HFFc6 (cell line): ENCODE measurements around the gene FLVCR1. TPM values are rescaled to one million over a fixed set of nuclear protein-coding genes. Genes with fewer than 3 reads are reported as not detected.

Experiments used
- DNase-seq: peaks from one replicate; pipeline ENCODE4 v3.0.0-alpha.2; 2018
- H3K27ac Mint-ChIP-seq: 2 replicates; pipeline ENCODE4 v1.8.0; 2020; ENCODE audit warnings: mild to moderate bottlenecking, mixed read lengths
- H3K27me3 Mint-ChIP-seq: 2 replicates; pipeline ENCODE4 v1.8.0; 2021; ENCODE audit warnings: mild to moderate bottlenecking, moderate library complexity, mixed read lengths; ENCODE audit not compliant: insufficient read depth
- H3K36me3 Mint-ChIP-seq: 2 replicates; pipeline ENCODE4 v1.8.0; 2021; ENCODE audit warnings: low read depth, mixed read lengths
- H3K4me1 Mint-ChIP-seq: 2 replicates; pipeline ENCODE4 v1.8.0; 2020; ENCODE audit warnings: low read depth, mixed read lengths
- H3K4me3 Mint-ChIP-seq: 2 replicates; pipeline ENCODE4 v1.8.0; 2020; ENCODE audit warnings: mild to moderate bottlenecking, moderate library complexity, mixed read lengths
- H3K9me3 Mint-ChIP-seq: 2 replicates; pipeline ENCODE4 v1.8.0; 2020; ENCODE audit warnings: mild to moderate bottlenecking, mixed read lengths
- total RNA-seq, 6 experiments: library from RNA; stranded (reverse); fragmentation: NEBNext Ultra II Directional; extraction: Animal tissue kit (Norgen Biotek cat#: 25700); gene quantifications; 2 replicates in 1 of 6; 3 replicates in 5 of 6; pipeline ENCODE4 v1.2.3, GENCODE V29; 2021
- TF ChIP-seq, protein P1 (sequence below): fragments of 200-600 bp; sonication (generic); IDR thresholded peaks from 2 replicates; pipeline ENCODE4 v1.5.0; 2021; ENCODE audit warnings: antibody characterized with exemption, mild to moderate bottlenecking

Gene FLVCR1
- total RNA-seq, 6 experiments from 2014 or later, result 3.7 to 5.5 (median 4.8) TPM

DNA sequence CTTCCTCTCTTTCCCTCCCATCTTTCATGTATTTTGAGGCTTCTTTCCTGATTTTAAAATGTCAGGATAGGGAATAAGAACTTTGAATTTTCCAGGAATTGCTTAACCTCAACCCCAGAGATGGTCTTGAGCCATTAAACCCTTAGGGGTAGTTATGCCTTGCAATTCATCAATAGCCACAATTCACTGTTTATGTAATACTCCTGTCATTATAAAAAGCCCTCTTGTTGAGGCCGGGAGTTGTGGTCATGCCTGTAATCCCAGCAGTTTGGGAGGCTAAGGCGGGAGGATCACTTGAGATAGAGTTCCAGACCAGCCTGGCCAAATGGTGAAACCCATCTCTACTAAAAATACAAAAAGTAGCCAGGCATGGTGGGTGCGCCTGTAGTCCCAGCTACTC is 35.1 kb upstream of the FLVCR1 start:
- TF ChIP-seq, protein P1, sequence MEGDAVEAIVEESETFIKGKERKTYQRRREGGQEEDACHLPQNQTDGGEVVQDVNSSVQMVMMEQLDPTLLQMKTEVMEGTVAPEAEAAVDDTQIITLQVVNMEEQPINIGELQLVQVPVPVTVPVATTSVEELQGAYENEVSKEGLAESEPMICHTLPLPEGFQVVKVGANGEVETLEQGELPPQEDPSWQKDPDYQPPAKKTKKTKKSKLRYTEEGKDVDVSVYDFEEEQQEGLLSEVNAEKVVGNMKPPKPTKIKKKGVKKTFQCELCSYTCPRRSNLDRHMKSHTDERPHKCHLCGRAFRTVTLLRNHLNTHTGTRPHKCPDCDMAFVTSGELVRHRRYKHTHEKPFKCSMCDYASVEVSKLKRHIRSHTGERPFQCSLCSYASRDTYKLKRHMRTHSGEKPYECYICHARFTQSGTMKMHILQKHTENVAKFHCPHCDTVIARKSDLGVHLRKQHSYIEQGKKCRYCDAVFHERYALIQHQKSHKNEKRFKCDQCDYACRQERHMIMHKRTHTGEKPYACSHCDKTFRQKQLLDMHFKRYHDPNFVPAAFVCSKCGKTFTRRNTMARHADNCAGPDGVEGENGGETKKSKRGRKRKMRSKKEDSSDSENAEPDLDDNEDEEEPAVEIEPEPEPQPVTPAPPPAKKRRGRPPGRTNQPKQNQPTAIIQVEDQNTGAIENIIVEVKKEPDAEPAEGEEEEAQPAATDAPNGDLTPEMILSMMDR, result no peak
- DNase-seq, result no peak
- Mint-ChIP-seq H3K27me3 (peaks cover 6% of the 10 kb centered on the region), H3K27ac (no peak overlapping the region), H3K4me1 (no peaks in the 10 kb centered on the region), H3K9me3 (peaks cover 27% of the 10 kb centered on the region), H3K4me3 (no peak overlapping the region), H3K36me3 (peaks cover 17% of the 10 kb centered on the region)

DNA sequence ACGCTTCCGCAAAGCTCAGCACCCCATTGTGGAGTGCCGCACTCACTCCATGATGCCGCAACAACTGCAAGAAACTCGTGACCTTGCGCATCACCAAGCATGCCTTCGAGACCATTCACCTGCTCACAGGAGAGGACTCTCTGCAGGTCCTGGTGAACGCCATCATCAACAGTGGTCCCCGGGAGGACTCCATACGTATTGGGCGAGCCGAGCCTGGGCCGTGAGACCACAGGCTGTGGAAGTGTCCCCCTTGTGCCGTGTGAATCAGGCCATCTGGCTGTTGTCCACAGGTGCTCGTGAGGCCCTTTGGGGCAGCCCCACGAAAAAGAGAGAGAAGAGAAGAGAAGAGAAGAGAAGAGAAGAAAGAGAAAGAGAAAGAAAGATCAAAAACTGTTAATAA is 33.9 kb upstream of the FLVCR1 start:
- H3K4me3 Mint-ChIP-seq, result no peak overlapping the region
- H3K4me1 Mint-ChIP-seq, result no peaks in the 10 kb centered on the region
- no peak overlapping the region for H3K27ac Mint-ChIP-seq
- H3K27me3 Mint-ChIP-seq, result peaks cover 6% of the 10 kb centered on the region
- H3K9me3 Mint-ChIP-seq, result peaks cover 27% of the 10 kb centered on the region
- H3K36me3 Mint-ChIP-seq, result peaks cover 17% of the 10 kb centered on the region
- TF ChIP-seq, protein P1, result no peak
- no peak for DNase-seq

DNA sequence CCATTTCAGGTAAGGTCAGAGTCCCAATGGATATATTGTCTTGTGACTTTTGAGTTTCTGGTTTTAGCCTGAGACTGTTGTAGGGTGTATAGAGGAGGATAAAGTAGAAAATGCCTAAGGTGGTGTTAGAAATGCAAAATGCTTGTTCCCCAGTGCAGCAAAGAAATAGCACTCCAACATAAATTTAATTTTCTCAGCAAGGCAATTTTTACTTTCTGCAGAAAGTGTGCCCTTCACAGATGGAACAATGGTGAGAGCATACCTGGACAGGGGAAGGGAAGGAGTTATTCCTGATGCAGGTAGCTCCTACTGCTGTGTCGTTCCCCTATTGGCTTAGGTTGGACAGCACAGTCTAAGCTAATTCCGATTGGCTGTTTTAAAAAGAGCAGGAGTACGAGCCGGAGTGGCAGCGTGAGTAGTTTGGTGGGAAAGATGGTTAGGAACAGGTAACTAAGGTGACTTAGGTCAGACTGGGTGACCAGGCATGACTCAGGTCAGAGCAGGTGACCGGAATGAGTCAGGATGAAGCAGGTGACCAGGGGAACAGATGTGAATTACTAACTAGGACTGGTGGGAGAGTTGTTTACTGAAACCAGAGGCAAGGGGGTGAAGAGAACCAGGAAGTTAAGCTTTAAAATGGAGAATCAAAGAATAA is 32.1 kb upstream of the FLVCR1 start:
- TF ChIP-seq, protein P1, result no peak
- H3K27ac Mint-ChIP-seq, result no peak overlapping the region
- H3K27me3 Mint-ChIP-seq, result peaks cover 6% of the 10 kb centered on the region
- no peaks in the 10 kb centered on the region for H3K4me1 Mint-ChIP-seq
- no peak for DNase-seq
- H3K36me3 Mint-ChIP-seq, result peaks cover 17% of the 10 kb centered on the region
- peaks cover 27% of the 10 kb centered on the region for H3K9me3 Mint-ChIP-seq
- no peak overlapping the region for H3K4me3 Mint-ChIP-seq

DNA sequence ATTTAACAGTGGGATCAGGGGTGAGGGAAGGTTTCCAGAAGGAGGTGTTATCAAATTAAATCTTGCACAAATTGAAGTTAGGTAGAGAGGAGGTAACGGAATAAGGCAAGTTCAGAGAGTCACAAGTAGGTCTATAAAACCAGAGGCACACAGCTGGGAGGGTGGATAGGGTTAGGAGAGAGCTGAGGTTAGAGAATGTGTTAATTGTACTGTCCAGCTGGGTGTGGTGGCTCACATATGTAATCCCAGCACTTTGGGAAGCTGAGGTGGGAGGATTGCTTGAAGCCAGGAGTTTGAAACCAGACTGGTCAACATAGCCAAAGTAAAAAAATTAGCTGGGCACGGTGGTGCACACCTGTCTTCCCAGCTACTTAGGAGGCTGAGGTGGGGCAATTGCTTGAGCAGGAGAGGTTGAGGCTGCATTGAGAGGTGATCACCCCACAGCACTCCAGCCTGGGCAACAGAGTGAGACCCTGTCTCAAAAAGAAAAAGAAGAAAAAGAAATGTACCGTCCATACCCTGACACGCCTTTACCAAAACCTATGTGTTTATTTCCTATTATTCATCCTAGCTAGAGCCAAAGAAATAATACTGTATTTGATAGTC is 30.8 kb upstream of the FLVCR1 start:
- peaks cover 17% of the 10 kb centered on the region for H3K36me3 Mint-ChIP-seq
- peaks cover 27% of the 10 kb centered on the region for H3K9me3 Mint-ChIP-seq
- no peak for DNase-seq
- TF ChIP-seq, protein P1, result no peak
- H3K27me3 Mint-ChIP-seq, result peaks cover 6% of the 10 kb centered on the region
- H3K27ac Mint-ChIP-seq, result no peak overlapping the region
- H3K4me1 Mint-ChIP-seq, result no peaks in the 10 kb centered on the region
- H3K4me3 Mint-ChIP-seq, result no peak overlapping the region

DNA sequence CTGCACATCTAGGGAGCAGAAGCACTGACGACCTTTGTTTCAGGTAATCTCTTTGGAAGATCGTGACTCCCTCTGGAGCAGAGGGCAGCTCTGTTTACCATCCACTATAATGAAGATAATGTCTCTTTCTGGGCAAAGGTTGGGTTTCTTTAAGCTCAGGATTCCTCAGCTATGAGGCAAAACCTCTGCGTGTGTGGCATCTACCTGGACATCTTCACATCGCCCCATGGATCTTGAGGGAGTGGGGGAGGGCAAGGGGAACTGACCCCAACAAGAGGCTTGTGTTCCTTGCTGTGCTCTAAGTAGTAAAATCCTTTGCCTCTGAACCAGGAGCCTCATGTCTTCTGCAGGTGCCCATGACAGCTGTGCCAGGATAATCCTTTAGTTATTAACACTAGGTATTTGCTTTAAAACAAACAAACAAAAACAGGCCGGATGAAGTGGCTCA is 30.2 kb upstream of the FLVCR1 start:
- TF ChIP-seq, protein P1, result no peak
- peaks cover 27% of the 10 kb centered on the region for H3K9me3 Mint-ChIP-seq
- peaks cover 6% of the 10 kb centered on the region for H3K27me3 Mint-ChIP-seq
- H3K4me3 Mint-ChIP-seq, result no peak overlapping the region
- peaks cover 17% of the 10 kb centered on the region for H3K36me3 Mint-ChIP-seq
- DNase-seq, result no peak
- H3K4me1 Mint-ChIP-seq, result no peaks in the 10 kb centered on the region
- H3K27ac Mint-ChIP-seq, result no peak overlapping the region
